Neuronal stem cell (in vitro differentiated cells): ENCODE results near the gene SLC2A14.

Experiments
- DNase-seq: peaks from one replicate; pipeline ENCODE4 v3.0.0-alpha.2; 2013; ENCODE audit warnings: low spot score
- H2AFZ ChIP-seq: one replicate; pipeline ENCODE4 v1.6.1; 2013; ENCODE audit warnings: mild to moderate bottlenecking, low read length, inconsistent platforms
- H2AK5ac ChIP-seq: 2 replicates; pipeline ENCODE4 v1.6.1; 2013; ENCODE audit warnings: low read depth, mild to moderate bottlenecking, inconsistent platforms, low read length, moderate library complexity, mixed read lengths
- H2BK120ac ChIP-seq: 2 replicates; pipeline ENCODE4 v1.6.1; 2013; ENCODE audit warnings: low read depth, mild to moderate bottlenecking, inconsistent platforms, low read length, moderate library complexity, mixed read lengths
- H2BK12ac ChIP-seq: one replicate; pipeline ENCODE4 v1.6.1; 2013; ENCODE audit warnings: low read length, inconsistent platforms
- H2BK15ac ChIP-seq: 2 replicates; pipeline ENCODE4 v1.6.1; 2013; ENCODE audit warnings: mild to moderate bottlenecking, low read length, inconsistent platforms, mixed read lengths
- H2BK5ac ChIP-seq: one replicate; pipeline ENCODE4 v1.6.1; 2013; ENCODE audit warnings: inconsistent platforms, mild to moderate bottlenecking, low read length, moderate library complexity
- H3K14ac ChIP-seq: one replicate; pipeline ENCODE4 v1.6.1; 2013; ENCODE audit warnings: low read length, inconsistent platforms
- H3K18ac ChIP-seq: 2 replicates; pipeline ENCODE4 v1.6.1; 2013; ENCODE audit warnings: low read length, inconsistent platforms
- H3K23ac ChIP-seq: 2 replicates; pipeline ENCODE4 v1.6.1; 2013; ENCODE audit warnings: low read depth, mild to moderate bottlenecking, mixed read lengths, low read length, inconsistent platforms; ENCODE audit not compliant: poor library complexity
- H3K27ac ChIP-seq: replicated peaks from 3 replicates; pipeline ENCODE4 v1.5.1; 2013; ENCODE audit warnings: low read length, inconsistent platforms
- H3K27me3 ChIP-seq, 3 experiments: 2 replicates each; pipeline ENCODE4 v1.6.1; 2013; ENCODE audit warnings: low read length in 3 of 3, mild to moderate bottlenecking in 2 of 3, inconsistent platforms in 1 of 3, low read depth in 1 of 3, mixed read lengths in 1 of 3, moderate library complexity in 1 of 3; ENCODE audit not compliant: control insufficient read depth in 3 of 3, insufficient read depth in 3 of 3
- H3K36me3 ChIP-seq, 2 donors: replicated peaks in 1 of 2; 2 replicates each; pipeline ENCODE4 v1.6.1; 2013; ENCODE audit warnings: low read length in 2 of 2; ENCODE audit not compliant: control insufficient read depth in 2 of 2, insufficient read depth in 2 of 2
- H3K4ac ChIP-seq: 2 replicates; pipeline ENCODE4 v1.6.1; 2013; ENCODE audit warnings: inconsistent platforms, mild to moderate bottlenecking, low read length, moderate library complexity
- H3K4me1 ChIP-seq, 2 donors: 1 replicate in 1 of 2; 2 replicates in 1 of 2; pipeline ENCODE4 v1.6.1; 2013; ENCODE audit warnings: low read length in 2 of 2, low read depth in 1 of 2; ENCODE audit not compliant: control insufficient read depth in 2 of 2, insufficient read depth in 1 of 2
- H3K4me2 ChIP-seq: one replicate; pipeline ENCODE4 v1.6.1; 2013; ENCODE audit warnings: mild to moderate bottlenecking, low read length, inconsistent platforms; ENCODE audit not compliant: insufficient read depth, poor library complexity, severe bottlenecking
- H3K4me3 ChIP-seq, 2 donors: 2 replicates each; pipeline ENCODE4 v1.5.1; 2013; ENCODE audit warnings: low read length in 2 of 2, mild to moderate bottlenecking in 2 of 2, inconsistent platforms in 1 of 2, moderate library complexity in 1 of 2
- H3K79me1 ChIP-seq: one replicate; pipeline ENCODE4 v1.6.1; 2013; ENCODE audit warnings: low read depth, mild to moderate bottlenecking, inconsistent platforms, low read length, moderate library complexity
- H3K9ac ChIP-seq: one replicate; pipeline ENCODE4 v1.6.1; 2013; ENCODE audit warnings: mild to moderate bottlenecking, low read depth, low read length, inconsistent platforms; ENCODE audit not compliant: poor library complexity
- H3K9me3 ChIP-seq, 2 donors: replicated peaks in 1 of 2; 2 replicates each; pipeline versions ENCODE3 to v1.6.1; 2013; ENCODE audit warnings: low read length in 2 of 2, mild to moderate bottlenecking in 2 of 2, inconsistent platforms in 1 of 2, low read depth in 1 of 2, mixed read lengths in 1 of 2, moderate library complexity in 1 of 2; ENCODE audit not compliant: control insufficient read depth in 2 of 2, insufficient read depth in 1 of 2
- H4K8ac ChIP-seq: one replicate; pipeline ENCODE4 v1.6.1; 2013; ENCODE audit warnings: low read depth, mild to moderate bottlenecking, inconsistent platforms, low read length, moderate library complexity
- H4K91ac ChIP-seq: one replicate; pipeline ENCODE4 v1.6.1; 2013; ENCODE audit warnings: low read length, low read depth, mild to moderate bottlenecking, inconsistent platforms; ENCODE audit not compliant: poor library complexity
- WGBS, 2 donors: extraction: QIAGEN DNeasy Blood & Tissue Kit; methylation state at CpG; one replicate each; pipeline ENCODE4 v1.1.7; 2013; ENCODE audit warnings: missing lambda C conversion rate in 2 of 2, mixed read lengths in 1 of 2; ENCODE audit not compliant: insufficient read length in 2 of 2, insufficient replicate concordance in 1 of 2; ENCODE audit errors: extremely low coverage in 2 of 2; 5-methylcytosine and 5-hydroxymethylcytosine counted together

The SLC2A14 gene

DNA sequence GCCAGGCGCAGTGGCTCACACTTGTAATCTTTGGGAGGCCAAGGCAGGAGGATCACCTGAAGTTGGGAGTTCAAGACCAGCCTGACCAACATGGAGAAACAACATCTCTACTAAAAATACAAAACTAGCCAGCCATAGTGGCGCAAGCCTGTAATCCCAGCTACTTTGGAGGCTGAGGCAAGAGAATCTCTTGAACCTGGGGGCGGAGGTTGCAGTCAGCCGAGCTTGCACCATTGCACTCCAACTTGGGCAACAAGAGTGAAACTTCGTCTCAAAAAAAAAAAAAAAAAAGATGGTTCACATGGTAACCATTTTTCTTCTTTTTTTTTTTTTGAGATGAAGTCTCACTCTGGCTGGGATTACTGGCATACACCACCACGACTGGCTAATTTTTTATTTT is 35.3 kb downstream of the SLC2A14 start:
- no peak overlapping the region for H3K9ac ChIP-seq
- no peaks in the 10 kb centered on the region for H3K36me3 ChIP-seq
- no peak overlapping the region for H3K4me2 ChIP-seq
- no peaks in the 10 kb centered on the region for H3K27me3 ChIP-seq
- no peaks in the 10 kb centered on the region for H3K9me3 ChIP-seq
- no peak overlapping the region for H4K8ac ChIP-seq
- no peak overlapping the region for H2BK12ac ChIP-seq
- WGBS, 2 donors: no CpG with 5 or more reads among the region's 6 CpGs
- no peak overlapping the region for H2BK120ac ChIP-seq
- H3K4me3 ChIP-seq: no peak overlapping the region
- H2AK5ac ChIP-seq: no peak overlapping the region
- H3K27ac ChIP-seq: no peak overlapping the region
- H3K4me1 ChIP-seq: no peaks in the 10 kb centered on the region
- H3K79me1 ChIP-seq: no peaks in the 10 kb centered on the region
- no peak overlapping the region for H3K23ac ChIP-seq
- H3K14ac ChIP-seq: no peak overlapping the region
- no peak for DNase-seq
- H2BK5ac ChIP-seq: no peak overlapping the region
- no peak overlapping the region for H3K18ac ChIP-seq
- no peak overlapping the region for H3K4ac ChIP-seq
- H4K91ac ChIP-seq: no peak overlapping the region
- H2BK15ac ChIP-seq: no peak overlapping the region
- H2AFZ ChIP-seq: no peak overlapping the region

DNA sequence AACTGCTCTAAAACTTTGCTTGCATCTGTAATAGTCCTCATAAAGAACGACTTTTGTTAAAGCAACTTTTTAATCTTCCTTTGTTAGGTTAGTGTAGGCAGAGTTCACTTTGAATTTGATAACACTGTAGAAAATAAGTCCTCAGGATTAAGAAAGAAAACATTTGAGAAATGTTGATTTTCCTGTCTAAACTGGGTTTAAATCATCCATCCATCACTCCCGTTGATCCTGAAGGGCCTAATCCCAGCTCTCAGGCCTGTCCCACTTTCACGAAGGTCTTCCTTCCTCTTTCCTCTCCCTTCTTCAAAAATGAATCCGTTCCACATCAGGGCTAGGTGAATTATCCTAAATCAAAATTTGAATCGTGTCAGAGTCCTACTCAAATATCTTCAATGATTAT is 36.9 kb downstream of the SLC2A14 start:
- Histone ChIP-seq H2BK15ac (no peak overlapping the region), H3K27me3 (no peaks in the 10 kb centered on the region), H2AK5ac (no peak overlapping the region), H3K9me3 (no peaks in the 10 kb centered on the region), H2BK120ac (no peak overlapping the region), H2AFZ (no peak overlapping the region), H3K4me2 (no peak overlapping the region), H2BK12ac (no peak overlapping the region), H3K27ac (no peak overlapping the region), H3K79me1 (no peaks in the 10 kb centered on the region), H3K36me3 (no peaks in the 10 kb centered on the region), H3K4ac (no peak overlapping the region), H4K91ac (no peak overlapping the region), H2BK5ac (no peak overlapping the region), H3K23ac (no peak overlapping the region), H3K9ac (no peak overlapping the region), H4K8ac (no peak overlapping the region), H3K4me1 (no peaks in the 10 kb centered on the region), H3K4me3 (no peak overlapping the region), H3K14ac (no peak overlapping the region), H3K18ac (no peak overlapping the region)
- WGBS, 2 donors: no CpG with 5 or more reads among the region's 5 CpGs
- no peak for DNase-seq

GRCh38 chr12:7835116-7835515 is 37.6 kb downstream of the SLC2A14 start:
- DNase-seq: no peak
- H2BK15ac ChIP-seq: no peak overlapping the region
- no peak overlapping the region for H2AFZ ChIP-seq
- H2BK120ac ChIP-seq: no peak overlapping the region
- no peak overlapping the region for H4K8ac ChIP-seq
- no peaks in the 10 kb centered on the region for H3K79me1 ChIP-seq
- no peak overlapping the region for H3K4me2 ChIP-seq
- no peak overlapping the region for H3K4ac ChIP-seq
- no peak overlapping the region for H3K4me3 ChIP-seq
- no peaks in the 10 kb centered on the region for H3K4me1 ChIP-seq
- WGBS, 2 donors: no CpG with 5 or more reads among the region's 9 CpGs
- H3K9me3 ChIP-seq: no peaks in the 10 kb centered on the region
- H3K27ac ChIP-seq: no peak overlapping the region
- H3K36me3 ChIP-seq: no peaks in the 10 kb centered on the region
- no peak overlapping the region for H3K18ac ChIP-seq
- no peak overlapping the region for H2BK5ac ChIP-seq
- no peak overlapping the region for H3K14ac ChIP-seq
- no peak overlapping the region for H2AK5ac ChIP-seq
- no peak overlapping the region for H3K9ac ChIP-seq
- no peak overlapping the region for H4K91ac ChIP-seq
- H3K23ac ChIP-seq: no peak overlapping the region
- no peaks in the 10 kb centered on the region for H3K27me3 ChIP-seq
- H2BK12ac ChIP-seq: no peak overlapping the region

- no peak for DNase-seq
- Histone ChIP-seq H3K18ac (no peak overlapping the region), H3K27me3 (no peaks in the 10 kb centered on the region), H3K9ac (no peak overlapping the region), H2BK12ac (no peak overlapping the region), H2AK5ac (no peak overlapping the region), H2BK15ac (no peak overlapping the region), H3K14ac (no peak overlapping the region), H4K91ac (no peak overlapping the region), H3K27ac (no peak overlapping the region), H3K9me3 (no peaks in the 10 kb centered on the region), H3K36me3 (no peaks in the 10 kb centered on the region), H2BK120ac (no peak overlapping the region), H3K4me3 (no peak overlapping the region), H4K8ac (no peak overlapping the region), H3K79me1 (no peaks in the 10 kb centered on the region), H3K4me1 (no peaks in the 10 kb centered on the region), H3K23ac (no peak overlapping the region), H2AFZ (no peak overlapping the region), H3K4ac (no peak overlapping the region), H2BK5ac (no peak overlapping the region), H3K4me2 (no peak overlapping the region)
- WGBS, 2 donors: no CpG with 5 or more reads among the region's 1 CpG
These were observed 38.0 kb downstream of the SLC2A14 start for GRCh38 chr12:7834701-7835100.
